IMR-90 (cell line): ENCODE results near the gene LDLRAD3. TPM values are rescaled to one million over a fixed set of nuclear protein-coding genes. Genes with fewer than 3 reads are reported as not detected.

Experiments
- ATAC-seq: fragments of 200-7000 bp; cut with Tn5 transposase; 2 replicates; pipeline ENCODE4 v1.9.1; 2020; ENCODE audit warnings: low read depth, mild to moderate bottlenecking, moderate library complexity
- BruUV-seq: library from RNA; stranded (reverse); fragments of 400-500 nt; replicated peaks from 2 replicates; lab custom pipeline; 2021; lab: Mats Ljungman, UMichigan
- CTCF ChIA-PET: fragments of 300-600 bp; formaldehyde crosslinking; extraction: SDS; loops from one replicate; lab custom pipeline; 2021; ENCODE audit warnings: antibody characterized with exemption; lab: Yijun Ruan, JAX
- POLR2A ChIA-PET: fragments of 300-600 bp; sonication (Branson Sonifier 250); formaldehyde crosslinking; loops from one replicate; lab custom pipeline; 2022; ENCODE audit warnings: antibody characterized with exemption; ENCODE audit not compliant: unreplicated experiment; lab: Charles Lee
- DNase-seq: peaks from one replicate; pipeline ENCODE4 v3.0.0; 2013
- H2AFZ ChIP-seq: replicated peaks from 2 replicates; pipeline ENCODE3; 2013; ENCODE audit warnings: low read length, mild to moderate bottlenecking; ENCODE audit not compliant: poor library complexity
- H2AK5ac ChIP-seq: 2 replicates; pipeline ENCODE4 v1.6.1; 2013; ENCODE audit warnings: low read depth, low read length, inconsistent platforms
- H2AK9ac ChIP-seq: replicated peaks from 2 replicates; pipeline ENCODE3; 2013; ENCODE audit warnings: mild to moderate bottlenecking, low read depth, low read length, moderate library complexity; ENCODE audit not compliant: poor library complexity
- H2BK120ac ChIP-seq: 2 replicates; pipeline ENCODE4 v1.6.1; 2013; ENCODE audit warnings: low read depth, low read length, inconsistent platforms
- H2BK15ac ChIP-seq: 3 replicates; pipeline ENCODE4 v1.6.1; 2013; ENCODE audit warnings: low read depth, low read length, inconsistent platforms
- H2BK20ac ChIP-seq: 2 replicates; pipeline ENCODE4 v1.6.1; 2013; ENCODE audit warnings: low read depth, mild to moderate bottlenecking, inconsistent platforms, low read length, moderate library complexity
- H2BK5ac ChIP-seq: 2 replicates; pipeline ENCODE4 v1.6.1; 2013; ENCODE audit warnings: mild to moderate bottlenecking, low read depth, low read length, inconsistent platforms; ENCODE audit not compliant: poor library complexity, severe bottlenecking
- H3K14ac ChIP-seq: replicated peaks from 2 replicates; pipeline ENCODE4 v1.6.1; 2013; ENCODE audit warnings: low read depth, low read length, inconsistent platforms
- H3K18ac ChIP-seq: 2 replicates; pipeline ENCODE4 v1.6.1; 2013; ENCODE audit warnings: low read depth, low read length, control low read depth
- H3K23ac ChIP-seq: 2 replicates; pipeline ENCODE4 v1.6.1; 2013; ENCODE audit warnings: low read depth, low read length, inconsistent platforms
- H3K27ac ChIP-seq: 2 replicates; pipeline ENCODE4 v1.5.1; 2013; ENCODE audit warnings: mild to moderate bottlenecking, control low read depth, low read length; ENCODE audit not compliant: insufficient read depth
- H3K27me3 ChIP-seq: 2 replicates; pipeline ENCODE4 v1.6.1; 2013; ENCODE audit warnings: low read length; ENCODE audit not compliant: control insufficient read depth, insufficient read depth
- H3K36me3 ChIP-seq: 2 replicates; pipeline ENCODE4 v1.6.1; 2013; ENCODE audit warnings: low read length, mixed read lengths; ENCODE audit not compliant: control insufficient read depth, insufficient read depth
- H3K4ac ChIP-seq: 2 replicates; pipeline ENCODE4 v1.6.1; 2013; ENCODE audit warnings: low read depth, low read length, inconsistent platforms
- H3K4me1 ChIP-seq: 2 replicates; pipeline ENCODE4 v1.6.1; 2013; ENCODE audit warnings: low read length, mixed read lengths; ENCODE audit not compliant: control insufficient read depth, insufficient read depth
- H3K4me2 ChIP-seq: 2 replicates; pipeline ENCODE4 v1.6.1; 2013; ENCODE audit warnings: low read depth, mild to moderate bottlenecking, control low read depth, low read length, moderate library complexity
- H3K4me3 ChIP-seq: 2 replicates; pipeline ENCODE4 v1.5.1; 2013; ENCODE audit warnings: low read depth, mild to moderate bottlenecking, control low read depth, low read length, moderate library complexity; ENCODE audit not compliant: insufficient read depth
- H3K56ac ChIP-seq: 2 replicates; pipeline ENCODE4 v1.6.1; 2013; ENCODE audit warnings: low read length, inconsistent platforms; ENCODE audit not compliant: insufficient read depth; ENCODE audit errors: extremely low read depth
- H3K79me1 ChIP-seq, 2 experiments: 2 replicates each; pipeline ENCODE4 v1.6.1; 2013; ENCODE audit warnings: low read length in 2 of 2, inconsistent platforms in 1 of 2, low read depth in 1 of 2
- H3K9ac ChIP-seq: 2 replicates; pipeline ENCODE4 v1.6.1; 2013; ENCODE audit warnings: low read depth, low read length, control low read depth
- H3K9me1 ChIP-seq: 2 replicates; pipeline ENCODE4 v1.6.1; 2013; ENCODE audit warnings: low read length, inconsistent platforms; ENCODE audit not compliant: insufficient read depth
- H3K9me3 ChIP-seq: 2 replicates; pipeline ENCODE4 v1.6.1; 2013; ENCODE audit warnings: low read length; ENCODE audit not compliant: control insufficient read depth, insufficient read depth
- H4K20me1 ChIP-seq: 2 replicates; pipeline ENCODE4 v1.6.1; 2013; ENCODE audit warnings: low read length, inconsistent platforms; ENCODE audit not compliant: insufficient read depth
- H4K5ac ChIP-seq: 2 replicates; pipeline ENCODE4 v1.6.1; 2013; ENCODE audit warnings: mild to moderate bottlenecking, low read depth, low read length, control low read depth
- H4K8ac ChIP-seq, 2 experiments: 2 replicates each; pipeline ENCODE4 v1.6.1; 2013; ENCODE audit warnings: low read depth in 2 of 2, low read length in 2 of 2, control low read depth in 1 of 2, inconsistent platforms in 1 of 2
- H4K91ac ChIP-seq: 2 replicates; pipeline ENCODE4 v1.6.1; 2013; ENCODE audit warnings: low read depth, low read length, inconsistent platforms; ENCODE audit not compliant: insufficient read depth
- BHLHE40 ChIP-seq: fragments of 150-350 bp; IDR thresholded peaks from 2 replicates; pipeline ENCODE4 v1.6.1; 2016; ENCODE audit warnings: mild to moderate bottlenecking, low read depth, low read length
- CEBPB ChIP-seq: IDR thresholded peaks from 2 replicates; pipeline ENCODE4 v1.6.1; 2012; ENCODE audit warnings: low read depth, low read length, improper control_type of control experiment
- CHD1 ChIP-seq: IDR thresholded peaks from 2 replicates; pipeline ENCODE4 v1.6.1; 2012; ENCODE audit warnings: low read depth, low read length, improper control_type of control experiment
- ELK1 ChIP-seq: fragments of 150-350 bp; IDR thresholded peaks from 2 replicates; pipeline ENCODE4 v1.6.1; 2016; ENCODE audit warnings: low read depth, mild to moderate bottlenecking, low read length, moderate library complexity, borderline replicate concordance
- FOS ChIP-seq: fragments of 150-350 bp; IDR thresholded peaks from 2 replicates; pipeline ENCODE4 v1.6.1; 2016; ENCODE audit warnings: low read depth, low read length
- MAFK ChIP-seq: IDR thresholded peaks from 2 replicates; pipeline ENCODE4 v1.6.1; 2012; ENCODE audit warnings: low read depth, low read length, improper control_type of control experiment
- MAZ ChIP-seq: IDR thresholded peaks from 2 replicates; pipeline ENCODE4 v1.6.1; 2012; ENCODE audit warnings: low read depth, mild to moderate bottlenecking, low read length, improper control_type of control experiment, moderate library complexity, borderline replicate concordance
- MXI1 ChIP-seq: IDR thresholded peaks from 2 replicates; pipeline ENCODE4 v1.6.1; 2012; ENCODE audit warnings: low read depth, mild to moderate bottlenecking, low read length, moderate library complexity, borderline replicate concordance
- NFE2L2 ChIP-seq: fragments of 150-350 bp; IDR thresholded peaks from 2 replicates; pipeline ENCODE4 v1.6.1; 2016; ENCODE audit warnings: low read depth, mild to moderate bottlenecking, low read length
- POLR2A ChIP-seq: IDR thresholded peaks from 2 replicates; pipeline ENCODE4 v1.6.1; 2012; ENCODE audit warnings: mild to moderate bottlenecking, low read depth, low read length
- RAD21 ChIP-seq: IDR thresholded peaks from 2 replicates; pipeline ENCODE4 v1.6.1; 2012; ENCODE audit warnings: low read length, improper control_type of control experiment
- RCOR1 ChIP-seq: IDR thresholded peaks from 2 replicates; pipeline ENCODE4 v1.6.1; 2012; ENCODE audit warnings: mild to moderate bottlenecking, low read length, improper control_type of control experiment; ENCODE audit not compliant: insufficient replicate concordance
- RFX5 ChIP-seq: IDR thresholded peaks from 2 replicates; pipeline ENCODE4 v1.8.0; 2012; ENCODE audit warnings: low read depth, mild to moderate bottlenecking, low read length, moderate library complexity
- SMC3 ChIP-seq: fragments of 150-350 bp; IDR thresholded peaks from 2 replicates; pipeline ENCODE4 v1.6.1; 2016; ENCODE audit warnings: low read depth, mild to moderate bottlenecking, antibody characterized with exemption, low read length, moderate library complexity
- WGBS, 2 experiments: methylation state at CpG; one replicate each; pipeline versions ENCODE4 v1.1.5 to v1.1.7; 2013; ENCODE audit warnings: missing lambda C conversion rate in 2 of 2; ENCODE audit not compliant: insufficient read length in 1 of 2; ENCODE audit errors: extremely low coverage in 2 of 2; 5-methylcytosine and 5-hydroxymethylcytosine counted together
- dilution Hi-C: fragments of 300-500 bp; cut with HindIII; formaldehyde crosslinking; loops from one replicate; pipeline ENCODE4 v1.14.3; 2018; ENCODE audit warnings: low sequenced_read_pairs; ENCODE audit not compliant: unreplicated experiment
- in situ Hi-C: fragments of 300-500 bp; cut with MboI; formaldehyde crosslinking; loops from 3 replicates; pipeline ENCODE4 v1.14.3; 2019; ENCODE audit warnings: low sequenced_read_pairs, inconsistent platforms, mixed read lengths
- intact Hi-C: fragments of 100-400 bp; cut with micrococcal nuclease; formaldehyde crosslinking; loops from 2 replicates; pipeline ENCODE4 v1.10.0; 2022
- polyA plus RNA-seq, 3 experiments: library from polyadenylated mRNA; depleted of rRNA; stranded (reverse); fragments of >200 nt; gene quantifications; 2 replicates each; pipeline ENCODE4 v1.2.3, GENCODE V29; 2012; ENCODE audit warnings: low replicate concordance in 1 of 3
- total RNA-seq: library from RNA; depleted of rRNA; stranded (reverse); fragments of >200 nt; gene quantifications from 2 replicates; pipeline ENCODE4 v1.2.3, GENCODE V29; 2012
- TF ChIP-seq, protein P1 (sequence below): conservative IDR thresholded peaks from 2 replicates; pipeline ENCODE4 v1.5.1; 2012; ENCODE audit warnings: mild to moderate bottlenecking, low read depth, low read length, improper control_type of control experiment
- TF ChIP-seq, protein P2 (sequence below): fragments of 150-350 bp; IDR thresholded peaks from 2 replicates; pipeline ENCODE4 v1.6.1; 2017; ENCODE audit warnings: mild to moderate bottlenecking, antibody characterized with exemption, low read length, low read depth

Gene LDLRAD3
- total and polyA plus RNA-seq, 2 of the 4 experiments (the other 2 are of a cell fraction) = 2.7 to 6.4 TPM

DNA sequence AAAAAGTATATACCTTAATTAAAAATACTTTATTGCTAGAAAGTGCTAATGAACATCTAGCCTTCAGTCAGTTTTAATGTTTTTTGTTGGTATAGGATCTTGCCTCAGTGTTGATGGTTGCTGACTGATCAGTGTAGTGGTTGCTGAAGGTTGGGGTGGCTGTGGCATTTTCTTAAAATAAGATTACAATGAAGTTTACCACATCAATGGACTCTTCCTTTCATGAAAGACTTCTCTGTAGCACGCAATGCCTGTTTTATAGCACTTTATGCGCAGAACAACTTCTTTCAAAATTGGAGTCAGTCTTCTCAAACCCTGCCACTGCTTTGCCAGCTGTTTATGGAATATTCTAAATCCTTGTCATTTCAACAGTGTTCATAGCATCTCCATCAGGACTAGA is 50.6 kb downstream of the LDLRAD3 start:
- Histone ChIP-seq H2BK15ac (no peak overlapping the region), H3K36me3 (no peaks in the 10 kb centered on the region), H3K14ac (no peak overlapping the region), H2BK20ac (no peak overlapping the region), H4K20me1 (no peaks in the 10 kb centered on the region), H3K9ac (no peak overlapping the region), H3K79me1 (peaks cover 0 to 16% of the 10 kb centered on the region in 2 experiments; a peak in 3 of 4 replicates), H3K23ac (no peak overlapping the region), H3K27ac (no peak overlapping the region), H4K91ac (no peak overlapping the region), H2BK5ac (no peak overlapping the region), H3K4me3 (no peak overlapping the region), H4K5ac (no peak overlapping the region), H4K8ac (no peak overlapping the region), H3K4me1 (peaks cover 5% of the 10 kb centered on the region; the same call in 1 of the 2 replicates), H3K4ac (no peak overlapping the region), H3K56ac (no peak overlapping the region), H2AK5ac (no peak overlapping the region), H2BK120ac (no peak overlapping the region), H2AK9ac (no peak overlapping the region), H2AFZ (no peak overlapping the region), H3K27me3 (no peaks in the 10 kb centered on the region), H3K18ac (no peak overlapping the region), H3K4me2 (no peak overlapping the region), H3K9me3 (no peaks in the 10 kb centered on the region; the same call in 1 of the 2 replicates), H3K9me1 (no peaks in the 10 kb centered on the region; the same call in none of the 2 replicates)
- ChIA-PET POLR2A (no interaction called here), CTCF (no interaction called here)
- 100% methylated on average over 2 of the region's 2 CpGs; no CpG with 5 or more reads in 1 of the 2 experiments for WGBS, 2 experiments
- ATAC-seq = no peak
- in situ Hi-C loops = no loop called here
- dilution Hi-C loops = no loop called here
- no peak for DNase-seq
- TF ChIP-seq SMC3 (no peak), RCOR1 (no peak), RFX5 (no peak), MAFK (no peak), ELK1 (no peak), BHLHE40 (no peak), CHD1 (no peak), NFE2L2 (no peak), MXI1 (no peak), MAZ (no peak), CEBPB (no peak), POLR2A (no peak), RAD21 (no peak), FOS (no peak)
- TF ChIP-seq, protein P1, sequence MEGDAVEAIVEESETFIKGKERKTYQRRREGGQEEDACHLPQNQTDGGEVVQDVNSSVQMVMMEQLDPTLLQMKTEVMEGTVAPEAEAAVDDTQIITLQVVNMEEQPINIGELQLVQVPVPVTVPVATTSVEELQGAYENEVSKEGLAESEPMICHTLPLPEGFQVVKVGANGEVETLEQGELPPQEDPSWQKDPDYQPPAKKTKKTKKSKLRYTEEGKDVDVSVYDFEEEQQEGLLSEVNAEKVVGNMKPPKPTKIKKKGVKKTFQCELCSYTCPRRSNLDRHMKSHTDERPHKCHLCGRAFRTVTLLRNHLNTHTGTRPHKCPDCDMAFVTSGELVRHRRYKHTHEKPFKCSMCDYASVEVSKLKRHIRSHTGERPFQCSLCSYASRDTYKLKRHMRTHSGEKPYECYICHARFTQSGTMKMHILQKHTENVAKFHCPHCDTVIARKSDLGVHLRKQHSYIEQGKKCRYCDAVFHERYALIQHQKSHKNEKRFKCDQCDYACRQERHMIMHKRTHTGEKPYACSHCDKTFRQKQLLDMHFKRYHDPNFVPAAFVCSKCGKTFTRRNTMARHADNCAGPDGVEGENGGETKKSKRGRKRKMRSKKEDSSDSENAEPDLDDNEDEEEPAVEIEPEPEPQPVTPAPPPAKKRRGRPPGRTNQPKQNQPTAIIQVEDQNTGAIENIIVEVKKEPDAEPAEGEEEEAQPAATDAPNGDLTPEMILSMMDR = no peak
- TF ChIP-seq, protein P2, sequence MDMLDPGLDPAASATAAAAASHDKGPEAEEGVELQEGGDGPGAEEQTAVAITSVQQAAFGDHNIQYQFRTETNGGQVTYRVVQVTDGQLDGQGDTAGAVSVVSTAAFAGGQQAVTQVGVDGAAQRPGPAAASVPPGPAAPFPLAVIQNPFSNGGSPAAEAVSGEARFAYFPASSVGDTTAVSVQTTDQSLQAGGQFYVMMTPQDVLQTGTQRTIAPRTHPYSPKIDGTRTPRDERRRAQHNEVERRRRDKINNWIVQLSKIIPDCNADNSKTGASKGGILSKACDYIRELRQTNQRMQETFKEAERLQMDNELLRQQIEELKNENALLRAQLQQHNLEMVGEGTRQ = no peak
- BruUV-seq = no TSS peak
- intact Hi-C loops = no loop called here
